Measurements from ENCODE around the gene KRT4. TPM values are rescaled to one million over a fixed set of nuclear protein-coding genes. Genes with fewer than 3 reads are reported as not detected.

KRT4 gene
- total and polyA plus RNA-seq, 3 experiments from 2014 or later, result not detected

GRCh38 chr12:52810554-52810953 lies 3.4 kb downstream of the KRT4 start:
- ChIA-PET POLR2A (no interaction called here), CTCF (no interaction called here)
- Histone ChIP-seq H3K9me3 (ENCODE audit: low read length) (no peaks in the 10 kb centered on the region), H3K4me3 (ENCODE audit: low read length) (no peak overlapping the region), H3K27ac (ENCODE audit: low read depth, low read length) (no peak overlapping the region), H3K36me3 (ENCODE audit: insufficient read depth, low read length) (no peaks in the 10 kb centered on the region), H3K4me1 (ENCODE audit: insufficient read depth, low read length) (no peaks in the 10 kb centered on the region), H3K27me3 (ENCODE audit: insufficient read depth, low read length, poor library complexity, severe bottlenecking) (no peaks in the 10 kb centered on the region)
- Mint-ChIP-seq H3K9me3 (no peaks in the 10 kb centered on the region), H3K27me3 (peaks cover 7 to 24% of the 10 kb centered on the region in 2 donors), H3K27ac (no peak overlapping the region), H3K36me3 (no peaks in the 10 kb centered on the region), H3K4me3 (peak overlapping the region in 1 of 7 donors; percentile 1), H3K4me1 (no peaks in the 10 kb centered on the region)
- no peak for DNase-seq

GRCh38 chr12:52809166-52809565 lies 4.8 kb downstream of the KRT4 start:
- DNase-seq, result no peak
- CTCF ChIA-PET, result no interaction called here
- H3K27ac ChIP-seq (ENCODE audit: low read depth, low read length), result no peak overlapping the region
- H3K4me1 ChIP-seq (ENCODE audit: insufficient read depth, low read length), result no peaks in the 10 kb centered on the region
- H3K27me3 ChIP-seq (ENCODE audit: insufficient read depth, low read length, poor library complexity, severe bottlenecking), result no peaks in the 10 kb centered on the region
- Mint-ChIP-seq H3K4me1 (no peaks in the 10 kb centered on the region), H3K27me3 (peaks cover 7 to 24% of the 10 kb centered on the region in 2 donors), H3K4me3 (no peak overlapping the region), H3K9me3 (no peaks in the 10 kb centered on the region), H3K27ac (no peak overlapping the region), H3K36me3 (no peaks in the 10 kb centered on the region)
- no peak overlapping the region for H3K4me3 ChIP-seq (ENCODE audit: low read length)
- H3K9me3 ChIP-seq (ENCODE audit: low read length), result no peaks in the 10 kb centered on the region
- POLR2A ChIA-PET, result no interaction called here
- H3K36me3 ChIP-seq (ENCODE audit: insufficient read depth, low read length), result no peaks in the 10 kb centered on the region

GRCh38 chr12:52808573-52809160 lies 5.2 kb downstream of the KRT4 start:
- peaks cover 6 to 24% of the 10 kb centered on the region in 2 donors for H3K27me3 Mint-ChIP-seq
- H3K4me1 ChIP-seq (ENCODE audit: insufficient read depth, low read length), result no peaks in the 10 kb centered on the region
- no peak overlapping the region for H3K27ac ChIP-seq (ENCODE audit: low read depth, low read length)
- no peaks in the 10 kb centered on the region for H3K36me3 Mint-ChIP-seq
- ChIA-PET POLR2A (no interaction called here), CTCF (no interaction called here)
- H3K9me3 ChIP-seq (ENCODE audit: low read length), result no peaks in the 10 kb centered on the region
- H3K36me3 ChIP-seq (ENCODE audit: insufficient read depth, low read length), result no peaks in the 10 kb centered on the region
- no peak overlapping the region for H3K4me3 Mint-ChIP-seq
- H3K4me1 Mint-ChIP-seq, result no peaks in the 10 kb centered on the region
- no peaks in the 10 kb centered on the region for H3K27me3 ChIP-seq (ENCODE audit: insufficient read depth, low read length, poor library complexity, severe bottlenecking)
- no peak overlapping the region for H3K27ac Mint-ChIP-seq
- H3K4me3 ChIP-seq (ENCODE audit: low read length), result no peak overlapping the region
- DNase-seq, result no peak
- H3K9me3 Mint-ChIP-seq, result no peaks in the 10 kb centered on the region

- Histone ChIP-seq H3K4me3 (ENCODE audit: low read length) (no peak overlapping the region), H3K9me3 (ENCODE audit: low read length) (no peaks in the 10 kb centered on the region), H3K27me3 (ENCODE audit: insufficient read depth, low read length, poor library complexity, severe bottlenecking) (no peaks in the 10 kb centered on the region), H3K36me3 (ENCODE audit: insufficient read depth, low read length) (no peaks in the 10 kb centered on the region), H3K4me1 (ENCODE audit: insufficient read depth, low read length) (no peaks in the 10 kb centered on the region), H3K27ac (ENCODE audit: low read depth, low read length) (no peak overlapping the region)
- DNase-seq, result no peak
- no peaks in the 10 kb centered on the region for H3K4me1 Mint-ChIP-seq
- no peaks in the 10 kb centered on the region for H3K9me3 Mint-ChIP-seq
- ChIA-PET CTCF (no interaction called here), POLR2A (no interaction called here)
- peak overlapping the region in 1 of 7 donors; percentile 30 for H3K4me3 Mint-ChIP-seq
- H3K27me3 Mint-ChIP-seq, result peaks cover 6 to 24% of the 10 kb centered on the region in 2 donors
- H3K27ac Mint-ChIP-seq, result no peak overlapping the region
- no peaks in the 10 kb centered on the region for H3K36me3 Mint-ChIP-seq
Measured at GRCh38 chr12:52807544-52808470, 6.1 kb downstream of the KRT4 start.

GRCh38 chr12:52806821-52807543 lies 6.9 kb downstream of the KRT4 start:
- Histone ChIP-seq H3K36me3 (ENCODE audit: insufficient read depth, low read length) (no peaks in the 10 kb centered on the region), H3K4me3 (ENCODE audit: low read length) (no peak overlapping the region), H3K27ac (ENCODE audit: low read depth, low read length) (no peak overlapping the region), H3K9me3 (ENCODE audit: low read length) (no peaks in the 10 kb centered on the region), H3K4me1 (ENCODE audit: insufficient read depth, low read length) (no peaks in the 10 kb centered on the region), H3K27me3 (ENCODE audit: insufficient read depth, low read length, poor library complexity, severe bottlenecking) (no peaks in the 10 kb centered on the region)
- ChIA-PET CTCF (no interaction called here), POLR2A (no interaction called here)
- peaks cover 6 to 24% of the 10 kb centered on the region in 2 donors for H3K27me3 Mint-ChIP-seq
- H3K4me1 Mint-ChIP-seq, result no peaks in the 10 kb centered on the region
- no peaks in the 10 kb centered on the region for H3K36me3 Mint-ChIP-seq
- H3K27ac Mint-ChIP-seq, result no peak overlapping the region
- no peak overlapping the region for H3K4me3 Mint-ChIP-seq
- no peak for DNase-seq
- H3K9me3 Mint-ChIP-seq, result no peaks in the 10 kb centered on the region

- H3K36me3 Mint-ChIP-seq, result no peaks in the 10 kb centered on the region
- Histone ChIP-seq H3K9me3 (ENCODE audit: low read length) (no peaks in the 10 kb centered on the region), H3K27ac (ENCODE audit: low read depth, low read length) (no peak overlapping the region), H3K4me3 (ENCODE audit: low read length) (no peak overlapping the region), H3K4me1 (ENCODE audit: insufficient read depth, low read length) (no peaks in the 10 kb centered on the region), H3K27me3 (ENCODE audit: insufficient read depth, low read length, poor library complexity, severe bottlenecking) (no peaks in the 10 kb centered on the region), H3K36me3 (ENCODE audit: insufficient read depth, low read length) (no peaks in the 10 kb centered on the region)
- H3K4me3 Mint-ChIP-seq, result no peak overlapping the region
- H3K27me3 Mint-ChIP-seq, result peaks cover 6 to 24% of the 10 kb centered on the region in 2 donors
- DNase-seq, result no peak
- POLR2A ChIA-PET, result no interaction called here
- no peaks in the 10 kb centered on the region for H3K4me1 Mint-ChIP-seq
- H3K9me3 Mint-ChIP-seq, result no peaks in the 10 kb centered on the region
- CTCF ChIA-PET, result no interaction called here
- H3K27ac Mint-ChIP-seq, result no peak overlapping the region
Measured at GRCh38 chr12:52806169-52806811, 7.6 kb downstream of the KRT4 start.

GRCh38 chr12:52805739-52806138 lies 8.2 kb downstream of the KRT4 start:
- Histone ChIP-seq H3K36me3 (ENCODE audit: insufficient read depth, low read length) (no peaks in the 10 kb centered on the region), H3K4me3 (ENCODE audit: low read length) (no peak overlapping the region), H3K27me3 (ENCODE audit: insufficient read depth, low read length, poor library complexity, severe bottlenecking) (no peaks in the 10 kb centered on the region), H3K27ac (ENCODE audit: low read depth, low read length) (no peak overlapping the region), H3K4me1 (ENCODE audit: insufficient read depth, low read length) (no peaks in the 10 kb centered on the region), H3K9me3 (ENCODE audit: low read length) (no peaks in the 10 kb centered on the region)
- no peaks in the 10 kb centered on the region for H3K36me3 Mint-ChIP-seq
- H3K4me1 Mint-ChIP-seq, result no peaks in the 10 kb centered on the region
- H3K27me3 Mint-ChIP-seq, result peaks cover 6 to 25% of the 10 kb centered on the region in 2 donors
- DNase-seq, result no peak
- ChIA-PET POLR2A (no interaction called here), CTCF (no interaction called here)
- H3K27ac Mint-ChIP-seq, result no peak overlapping the region
- no peaks in the 10 kb centered on the region for H3K9me3 Mint-ChIP-seq
- no peak overlapping the region for H3K4me3 Mint-ChIP-seq

GRCh38 chr12:52805000-52805399 lies 8.9 kb downstream of the KRT4 start:
- no peaks in the 10 kb centered on the region for H3K4me1 ChIP-seq (ENCODE audit: insufficient read depth, low read length)
- Mint-ChIP-seq H3K36me3 (no peaks in the 10 kb centered on the region), H3K4me3 (no peak overlapping the region), H3K9me3 (no peaks in the 10 kb centered on the region), H3K27me3 (peaks cover 6 to 26% of the 10 kb centered on the region in 2 donors), H3K27ac (peak overlapping the region in 1 of 8 donors; percentile 47), H3K4me1 (no peaks in the 10 kb centered on the region)
- DNase-seq, result no peak
- no peaks in the 10 kb centered on the region for H3K27me3 ChIP-seq (ENCODE audit: insufficient read depth, low read length, poor library complexity, severe bottlenecking)
- H3K27ac ChIP-seq (ENCODE audit: low read depth, low read length), result no peak overlapping the region
- H3K36me3 ChIP-seq (ENCODE audit: insufficient read depth, low read length), result no peaks in the 10 kb centered on the region
- CTCF ChIA-PET, result no interaction called here
- H3K9me3 ChIP-seq (ENCODE audit: low read length), result no peaks in the 10 kb centered on the region
- POLR2A ChIA-PET, result no interaction called here
- H3K4me3 ChIP-seq (ENCODE audit: low read length), result no peak overlapping the region
